HUDEP-2 (cell line): ENCODE results near the gene PDE3A.
"Not testable (repeated sequence)": the region's sequence is repeated elsewhere in the genome, so short reads cannot be mapped to it uniquely, and the experiment has no call there.

Source experiments
- DNase-seq, 76 experiments: peaks; one replicate each; lab custom pipeline; 2025; ENCODE audit not compliant: unreplicated experiment in 76 of 76; lab: John Stamatoyannopoulos, UW

PDE3A gene

GRCh38 chr12:20372326-20373096 lies 4.2 kb downstream of the PDE3A start:
- DNase-seq = peak in 5 of 76 experiments; percentile 9 to 39 (median 32)

GRCh38 chr12:20374795-20375194 lies 6.5 kb downstream of the PDE3A start:
- DNase-seq = no peak

GRCh38 chr12:20375560-20375959 lies 7.2 kb downstream of the PDE3A start:
- DNase-seq = no peak

GRCh38 chr12:20376984-20377383 lies 8.6 kb downstream of the PDE3A start:
- peak in 12 of 76 experiments; percentile 5 to 40 (median 28) for DNase-seq

GRCh38 chr12:20377750-20378149 lies 9.4 kb downstream of the PDE3A start:
- DNase-seq = no peak

GRCh38 chr12:20382117-20382516 lies 13.8 kb downstream of the PDE3A start:
- no peak for DNase-seq

- DNase-seq = no peak
These were observed 15.3 kb downstream of the PDE3A start for GRCh38 chr12:20383612-20384011.

- not testable (repeated sequence) for DNase-seq
These were observed 16.5 kb downstream of the PDE3A start for GRCh38 chr12:20384836-20385235.

GRCh38 chr12:20390846-20391245 lies 22.5 kb downstream of the PDE3A start:
- peak in 3 of 76 experiments; percentile 13 to 39 (median 16) for DNase-seq

- no peak for DNase-seq
These were observed 24.0 kb downstream of the PDE3A start for GRCh38 chr12:20392339-20392738.

GRCh38 chr12:20393707-20394106 lies 25.4 kb downstream of the PDE3A start:
- no peak for DNase-seq

GRCh38 chr12:20395791-20396550 lies 27.6 kb downstream of the PDE3A start:
- DNase-seq = no peak

- DNase-seq = no peak
These were observed 30.3 kb downstream of the PDE3A start for GRCh38 chr12:20398686-20399085.

GRCh38 chr12:20400003-20400402 lies 31.7 kb downstream of the PDE3A start:
- no peak for DNase-seq

GRCh38 chr12:20403230-20403629 lies 34.9 kb downstream of the PDE3A start:
- no peak for DNase-seq

GRCh38 chr12:20404576-20405346 lies 36.4 kb downstream of the PDE3A start:
- DNase-seq = peak in 10 of 76 experiments; percentile 10 to 64 (median 34)

- no peak for DNase-seq
These were observed 41.5 kb downstream of the PDE3A start for GRCh38 chr12:20409607-20410377.

- DNase-seq = peak in 23 of 76 experiments; percentile 5 to 76 (median 35)
These were observed 42.4 kb downstream of the PDE3A start for GRCh38 chr12:20410734-20411133.

GRCh38 chr12:20411345-20411744 lies 43.0 kb downstream of the PDE3A start:
- DNase-seq = no peak

GRCh38 chr12:20415028-20415427 lies 46.7 kb downstream of the PDE3A start:
- DNase-seq = peak in 48 of 76 experiments; percentile 1 to 83 (median 39)
